Liver (tissue), 3 donors: Measurements from ENCODE around the gene CACNA1S.

Experiments used
- RXRA ChIP-seq, 2 donors: IDR thresholded peaks; 2 replicates each; pipeline ENCODE4 v1.6.1; 2017 to 2018; ENCODE audit warnings: antibody characterized with exemption in 2 of 2, mild to moderate bottlenecking in 1 of 2
- SP1 ChIP-seq: IDR thresholded peaks from 2 replicates; pipeline ENCODE4 v1.6.1; 2018; ENCODE audit warnings: antibody characterized with exemption, mild to moderate bottlenecking
- YY1 ChIP-seq: IDR thresholded peaks from 2 replicates; pipeline ENCODE4 v1.6.1; 2016; ENCODE audit warnings: antibody characterized with exemption, mild to moderate bottlenecking
- TF ChIP-seq, protein P1 (sequence below): fragments of 150-350 bp; IDR thresholded peaks from 2 replicates; pipeline ENCODE4 v1.5.1; 2017; ENCODE audit warnings: improper control_type of control experiment, low read depth, low read length; ENCODE audit not compliant: missing input control
- TF ChIP-seq, protein P2 (sequence below): IDR thresholded peaks from 2 replicates; pipeline ENCODE4 v1.6.1; 2016; ENCODE audit warnings: antibody characterized with exemption
- TF ChIP-seq, protein P3 (sequence below): IDR thresholded peaks from 2 replicates; pipeline ENCODE4 v1.6.1; 2016; ENCODE audit warnings: antibody characterized with exemption
- donor health status: healthy.
- donor health status: healthy.

DNA sequence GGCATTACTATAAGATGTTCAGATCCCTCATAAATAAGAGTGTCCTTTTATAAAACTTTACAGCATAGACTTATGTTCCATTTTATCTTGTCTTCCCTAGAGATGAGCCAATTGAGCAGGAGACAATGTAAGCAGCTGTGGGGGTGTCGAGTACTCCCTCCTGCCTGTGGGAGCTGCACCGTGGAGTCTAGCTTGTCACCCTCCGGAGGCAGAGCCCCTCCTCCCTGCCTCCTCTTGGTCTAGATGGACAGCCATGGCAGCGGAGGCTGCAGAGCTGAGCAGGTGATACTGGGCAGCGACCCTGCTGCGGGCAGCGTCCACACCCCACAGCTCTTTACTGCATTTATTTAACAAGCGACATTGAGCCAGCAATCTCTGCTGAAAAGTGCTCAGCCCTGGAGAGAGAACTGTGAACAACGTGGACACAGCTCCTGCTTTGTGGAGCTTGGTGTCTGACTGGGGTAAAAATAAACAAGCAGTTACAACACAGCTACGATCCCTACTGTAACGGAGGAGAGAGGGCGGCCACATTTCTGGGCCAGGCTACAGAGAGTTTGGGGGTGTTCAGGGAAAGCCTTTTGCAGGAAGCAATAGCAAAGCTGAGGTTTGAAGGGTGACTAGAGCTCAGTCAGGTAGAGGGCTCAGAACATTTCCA lies 75.9 kb downstream of the CACNA1S start:
- TF ChIP-seq, protein P1, sequence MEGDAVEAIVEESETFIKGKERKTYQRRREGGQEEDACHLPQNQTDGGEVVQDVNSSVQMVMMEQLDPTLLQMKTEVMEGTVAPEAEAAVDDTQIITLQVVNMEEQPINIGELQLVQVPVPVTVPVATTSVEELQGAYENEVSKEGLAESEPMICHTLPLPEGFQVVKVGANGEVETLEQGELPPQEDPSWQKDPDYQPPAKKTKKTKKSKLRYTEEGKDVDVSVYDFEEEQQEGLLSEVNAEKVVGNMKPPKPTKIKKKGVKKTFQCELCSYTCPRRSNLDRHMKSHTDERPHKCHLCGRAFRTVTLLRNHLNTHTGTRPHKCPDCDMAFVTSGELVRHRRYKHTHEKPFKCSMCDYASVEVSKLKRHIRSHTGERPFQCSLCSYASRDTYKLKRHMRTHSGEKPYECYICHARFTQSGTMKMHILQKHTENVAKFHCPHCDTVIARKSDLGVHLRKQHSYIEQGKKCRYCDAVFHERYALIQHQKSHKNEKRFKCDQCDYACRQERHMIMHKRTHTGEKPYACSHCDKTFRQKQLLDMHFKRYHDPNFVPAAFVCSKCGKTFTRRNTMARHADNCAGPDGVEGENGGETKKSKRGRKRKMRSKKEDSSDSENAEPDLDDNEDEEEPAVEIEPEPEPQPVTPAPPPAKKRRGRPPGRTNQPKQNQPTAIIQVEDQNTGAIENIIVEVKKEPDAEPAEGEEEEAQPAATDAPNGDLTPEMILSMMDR = no peak
- TF ChIP-seq SP1 (no peak), RXRA (IDR thresholded peaks at IDR 0.05) (no peak), YY1 (no peak)
- TF ChIP-seq, protein P2, sequence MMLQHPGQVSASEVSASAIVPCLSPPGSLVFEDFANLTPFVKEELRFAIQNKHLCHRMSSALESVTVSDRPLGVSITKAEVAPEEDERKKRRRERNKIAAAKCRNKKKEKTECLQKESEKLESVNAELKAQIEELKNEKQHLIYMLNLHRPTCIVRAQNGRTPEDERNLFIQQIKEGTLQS = no peak
- TF ChIP-seq, protein P3, sequence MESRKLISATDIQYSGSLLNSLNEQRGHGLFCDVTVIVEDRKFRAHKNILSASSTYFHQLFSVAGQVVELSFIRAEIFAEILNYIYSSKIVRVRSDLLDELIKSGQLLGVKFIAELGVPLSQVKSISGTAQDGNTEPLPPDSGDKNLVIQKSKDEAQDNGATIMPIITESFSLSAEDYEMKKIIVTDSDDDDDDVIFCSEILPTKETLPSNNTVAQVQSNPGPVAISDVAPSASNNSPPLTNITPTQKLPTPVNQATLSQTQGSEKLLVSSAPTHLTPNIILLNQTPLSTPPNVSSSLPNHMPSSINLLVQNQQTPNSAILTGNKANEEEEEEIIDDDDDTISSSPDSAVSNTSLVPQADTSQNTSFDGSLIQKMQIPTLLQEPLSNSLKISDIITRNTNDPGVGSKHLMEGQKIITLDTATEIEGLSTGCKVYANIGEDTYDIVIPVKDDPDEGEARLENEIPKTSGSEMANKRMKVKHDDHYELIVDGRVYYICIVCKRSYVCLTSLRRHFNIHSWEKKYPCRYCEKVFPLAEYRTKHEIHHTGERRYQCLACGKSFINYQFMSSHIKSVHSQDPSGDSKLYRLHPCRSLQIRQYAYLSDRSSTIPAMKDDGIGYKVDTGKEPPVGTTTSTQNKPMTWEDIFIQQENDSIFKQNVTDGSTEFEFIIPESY = no peak
